Fibroblast of skin of right biceps (primary cell): ENCODE measurements around the gene EI24.

Experiments used
- DNase-seq: peaks from one replicate; pipeline ENCODE4 v3.0.0-alpha.2; 2013

The EI24 gene

DNA sequence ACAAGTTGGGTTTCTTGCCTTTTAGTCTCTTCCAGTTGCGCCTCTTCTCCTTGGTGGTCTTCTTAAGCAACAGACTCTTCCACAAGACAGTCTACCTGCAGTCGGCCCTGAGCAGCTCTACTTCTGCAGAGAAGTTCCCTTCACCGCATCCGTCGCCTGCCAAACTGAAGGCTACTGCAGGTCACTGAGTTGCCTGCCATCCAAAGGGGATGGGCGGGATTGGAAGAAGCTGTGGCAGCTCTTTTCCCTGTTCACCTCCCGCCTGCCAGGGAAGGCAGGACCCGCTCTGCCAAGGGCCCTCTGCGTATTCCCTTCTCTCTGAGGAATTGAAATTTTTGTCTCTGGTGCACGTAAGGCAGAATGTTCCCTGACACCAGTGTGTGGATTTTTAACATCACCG is 14.2 kb downstream of the EI24 start:
- DNase-seq, result no peak

DNA sequence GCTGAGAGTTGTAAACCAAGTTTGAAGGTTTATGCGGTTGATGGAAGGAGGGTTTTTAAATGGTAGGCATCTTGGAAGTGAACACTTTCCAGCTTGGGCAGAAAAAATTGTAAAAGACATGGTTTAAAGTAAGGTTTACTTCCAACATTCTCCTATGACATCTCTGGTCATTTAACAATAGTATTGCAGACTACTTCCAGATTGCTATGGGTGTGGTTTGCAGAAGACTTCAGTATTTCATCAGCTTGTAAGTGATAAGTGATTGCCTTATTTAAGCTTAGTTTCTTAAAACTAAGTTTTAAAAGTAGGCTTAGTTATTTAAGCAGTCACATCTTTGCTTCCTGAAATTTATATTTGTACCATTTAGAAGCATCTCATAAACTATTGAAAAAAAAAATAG is 16.2 kb downstream of the EI24 start:
- DNase-seq, result no peak

DNA sequence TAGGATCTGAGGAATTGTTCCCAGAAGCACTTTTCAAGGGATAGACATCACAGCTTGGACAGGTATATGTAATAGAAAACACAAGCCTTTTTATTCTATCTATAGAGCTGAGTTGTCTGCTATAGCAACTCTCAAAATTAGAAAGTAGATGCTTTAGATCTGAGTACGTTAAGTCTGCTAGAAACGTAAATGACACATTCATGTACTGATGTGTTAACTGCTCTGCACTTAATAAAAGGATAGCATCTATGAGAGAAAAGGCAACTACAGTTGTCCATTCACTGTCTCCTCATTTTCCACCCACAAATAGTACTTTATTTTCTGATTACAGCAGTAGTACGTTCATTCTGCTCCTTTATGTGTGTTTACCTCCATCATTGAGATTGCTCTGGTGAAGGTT is 17.3 kb downstream of the EI24 start:
- DNase-seq, result no peak

DNA sequence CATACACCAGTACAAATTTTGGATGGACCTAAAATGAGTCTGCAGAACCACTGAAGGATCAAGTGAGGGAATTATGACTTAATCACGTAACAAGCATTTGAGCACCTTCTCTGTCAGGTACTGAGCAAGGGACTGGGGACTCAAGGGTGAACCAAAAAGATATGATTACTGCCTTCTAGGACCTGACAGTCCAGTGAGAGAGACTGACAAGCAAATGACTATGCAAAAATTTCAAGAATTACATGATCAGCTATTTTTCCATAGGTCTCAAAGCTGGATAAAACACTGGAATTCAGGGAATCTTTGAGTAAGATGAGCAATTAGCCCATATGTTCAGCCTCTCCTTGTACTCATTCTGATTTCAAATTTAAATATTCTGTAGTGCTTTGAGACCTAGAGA is 18.2 kb downstream of the EI24 start:
- peak; percentile 21 for DNase-seq

DNA sequence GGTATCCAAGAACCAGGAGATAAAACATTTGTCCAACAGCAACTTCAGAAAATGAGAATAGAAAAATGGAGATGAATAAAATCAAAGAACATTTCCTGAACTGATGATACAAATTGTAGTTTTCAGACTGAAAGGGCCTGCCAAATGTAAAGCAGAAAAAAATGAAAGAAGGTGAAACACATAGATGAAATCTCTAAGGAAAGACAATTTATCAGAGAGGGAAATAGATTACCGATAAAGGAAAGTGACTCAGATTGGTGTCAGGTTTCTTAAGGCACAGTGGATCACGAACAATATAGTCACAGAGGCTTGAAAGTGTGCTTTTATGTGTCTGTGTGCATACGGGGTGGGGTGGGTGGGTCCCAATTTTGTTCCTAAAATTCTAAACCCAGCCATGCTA is 19.2 kb downstream of the EI24 start:
- DNase-seq, result peak; percentile 5

DNA sequence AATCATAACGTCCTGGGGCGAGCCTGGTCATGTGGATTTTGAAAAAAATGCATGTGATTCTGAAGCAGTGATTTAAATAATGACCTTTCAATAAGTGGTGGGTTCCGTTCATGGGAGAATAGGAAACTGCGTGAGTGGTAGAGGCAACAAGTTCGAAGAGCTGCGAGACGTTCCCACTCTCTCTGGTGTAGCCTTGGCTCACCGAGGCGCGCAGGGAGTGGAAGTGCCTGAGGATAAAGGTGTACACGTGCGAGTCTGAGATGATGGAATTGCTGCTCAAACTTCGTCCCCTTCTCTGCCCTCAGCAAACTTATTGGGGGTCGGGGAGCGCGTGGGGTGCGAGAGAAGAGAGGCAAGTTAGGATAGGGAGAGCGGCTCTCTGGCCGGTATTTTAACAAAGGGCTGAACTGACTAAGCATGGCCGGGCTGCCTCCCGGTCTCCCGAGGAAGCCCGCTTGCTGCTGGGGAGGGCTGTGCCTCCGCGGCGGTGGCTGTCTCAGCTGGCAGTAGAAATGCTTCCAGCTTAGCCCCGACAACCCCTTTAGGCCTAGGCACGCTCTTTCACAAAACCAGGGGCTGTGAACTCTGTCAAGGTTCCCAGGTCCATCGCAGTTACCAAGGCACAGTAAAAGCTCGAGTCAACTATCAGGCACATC is 22.5 kb downstream of the EI24 start:
- no peak for DNase-seq

DNA sequence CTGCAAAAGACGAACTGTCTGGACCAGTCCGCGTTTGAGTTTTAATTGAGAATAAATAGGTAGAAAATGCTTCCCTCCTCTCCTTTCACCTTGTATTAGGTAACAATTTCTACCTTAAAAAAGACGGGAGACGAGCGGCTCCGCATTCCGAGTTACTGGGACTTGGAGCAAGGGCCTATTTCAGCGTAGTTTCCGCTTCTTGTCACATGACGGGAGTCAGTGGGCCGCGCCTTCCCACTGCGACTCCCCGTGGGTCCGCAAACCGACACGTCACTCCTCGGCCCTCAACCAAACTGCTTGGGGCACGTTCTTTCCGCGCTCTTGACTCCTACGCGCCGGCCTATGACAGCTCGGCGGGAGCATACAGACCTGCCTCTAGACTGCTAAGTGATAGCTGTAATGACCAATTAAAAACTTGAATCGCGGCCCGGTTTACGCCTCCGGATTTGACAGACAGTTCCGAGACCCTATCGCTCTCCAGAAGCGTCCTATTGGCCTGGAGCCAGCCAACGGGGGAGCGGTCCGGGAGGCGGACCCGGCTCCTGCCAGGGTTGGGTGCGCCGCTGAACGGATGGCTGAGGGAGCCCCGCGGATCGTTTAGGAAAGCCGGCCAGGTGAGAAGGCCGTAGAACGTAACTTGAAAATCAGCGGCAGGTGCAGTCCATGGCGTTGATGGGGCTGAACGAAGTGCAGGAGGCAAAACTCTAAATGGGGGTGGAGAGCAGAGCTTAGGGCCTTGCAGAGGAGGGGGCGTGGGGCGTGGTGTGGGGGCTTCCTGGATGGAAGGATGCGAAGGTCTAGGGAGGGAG is 23.2 kb downstream of the EI24 start, which contains the start of gene STT3A:
Gene STT3A, plus strand, starts transcription at position 548 of the 809 bp plus-strand sequence. CDS start 3,064 bp downstream, outside the sequence.
- DNase-seq, result peak; percentile 100

DNA sequence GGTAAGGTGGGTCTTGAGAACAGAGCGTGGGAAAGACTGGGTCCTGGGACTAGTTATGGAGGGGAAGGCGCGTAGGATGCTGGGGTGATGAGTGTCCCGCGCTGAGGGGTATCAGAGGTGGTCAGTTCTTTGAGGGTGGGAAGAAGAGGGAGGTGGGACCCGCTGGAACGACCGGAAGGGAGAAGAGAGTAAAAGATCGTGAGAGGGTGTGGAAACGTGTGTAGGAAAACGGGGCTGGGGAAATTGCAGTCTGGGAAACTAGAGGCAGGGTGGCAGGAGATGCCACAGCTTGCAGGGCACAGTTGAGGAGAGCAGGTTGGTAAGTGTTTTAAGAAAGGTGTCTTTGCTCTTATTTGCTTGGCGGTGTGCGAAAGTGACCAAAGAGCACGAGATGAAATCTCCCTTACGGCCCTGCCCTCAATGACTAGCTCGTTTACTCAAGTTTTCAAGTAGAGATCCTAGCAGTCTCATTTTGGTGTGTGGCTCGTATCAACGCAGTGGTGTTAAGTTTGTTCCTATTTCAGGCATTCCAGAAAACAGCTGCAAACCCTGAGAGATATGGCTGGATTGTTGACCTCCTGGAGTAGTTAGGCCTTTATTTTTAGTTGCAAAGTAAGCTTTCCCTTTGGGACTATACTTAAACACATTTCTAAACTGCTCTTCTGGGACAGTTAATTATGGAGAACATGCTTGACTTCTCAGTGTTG is 24.0 kb downstream of the EI24 start:
- DNase-seq, result peak; percentile 53

DNA sequence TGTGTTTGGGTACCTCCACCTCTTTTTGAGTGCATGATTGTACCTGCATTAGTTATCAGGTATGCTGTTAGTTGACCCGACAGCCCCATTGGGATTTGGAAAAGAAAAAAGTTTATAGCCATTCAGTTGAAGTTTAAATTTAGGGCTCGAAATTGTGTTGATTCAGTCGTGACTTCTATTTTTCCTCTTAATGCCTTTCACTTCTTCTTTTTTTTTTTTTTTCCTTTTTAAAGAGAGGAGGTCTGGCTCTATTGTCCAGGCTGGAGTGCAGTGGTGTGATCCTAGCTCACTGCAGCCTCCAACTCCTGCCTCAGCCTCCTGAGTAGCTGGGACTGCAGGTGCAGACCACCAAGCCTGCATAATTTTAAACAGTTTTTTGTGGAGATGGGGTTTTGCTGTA is 25.7 kb downstream of the EI24 start:
- DNase-seq, result no peak

DNA sequence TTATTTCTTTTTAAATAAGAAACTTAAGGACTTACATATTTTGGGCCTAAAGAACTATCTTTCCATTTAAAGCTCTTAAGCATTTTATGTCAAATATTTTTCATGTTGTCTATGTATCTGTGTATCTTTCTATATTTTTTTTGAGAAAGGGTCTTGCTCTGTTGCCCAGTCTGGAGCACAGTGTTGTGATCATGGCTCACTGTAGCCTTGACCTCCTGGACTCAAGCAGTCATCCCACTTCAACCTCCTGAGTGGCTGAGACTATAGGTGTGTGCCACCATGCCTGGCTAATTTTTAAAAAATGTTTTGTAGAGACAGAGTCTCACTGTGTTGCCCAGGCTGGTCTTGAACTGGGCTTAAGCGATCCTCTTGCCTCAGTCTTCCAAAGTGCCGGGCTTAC is 31.4 kb downstream of the EI24 start:
- no peak for DNase-seq

DNA sequence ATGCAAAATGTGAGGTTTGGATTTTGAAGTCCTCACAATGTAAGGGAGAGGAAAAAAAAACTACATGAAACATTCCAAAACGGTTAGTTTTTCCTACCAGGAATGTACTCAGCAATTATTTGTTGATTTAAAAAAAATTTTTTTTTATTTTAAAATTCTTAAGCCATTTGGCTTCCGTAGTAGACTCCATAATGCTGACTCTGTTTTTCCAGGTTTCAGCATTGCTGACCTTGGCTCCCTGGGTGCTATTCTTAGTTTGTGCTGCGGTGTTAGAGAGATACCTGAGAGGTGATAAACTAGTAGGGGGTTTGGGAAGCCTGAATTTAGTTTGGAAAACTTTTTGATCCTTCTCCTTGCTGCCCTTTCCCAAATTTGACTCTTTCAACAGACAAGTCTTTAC is 33.9 kb downstream of the EI24 start:
- DNase-seq, result peak; percentile 12

DNA sequence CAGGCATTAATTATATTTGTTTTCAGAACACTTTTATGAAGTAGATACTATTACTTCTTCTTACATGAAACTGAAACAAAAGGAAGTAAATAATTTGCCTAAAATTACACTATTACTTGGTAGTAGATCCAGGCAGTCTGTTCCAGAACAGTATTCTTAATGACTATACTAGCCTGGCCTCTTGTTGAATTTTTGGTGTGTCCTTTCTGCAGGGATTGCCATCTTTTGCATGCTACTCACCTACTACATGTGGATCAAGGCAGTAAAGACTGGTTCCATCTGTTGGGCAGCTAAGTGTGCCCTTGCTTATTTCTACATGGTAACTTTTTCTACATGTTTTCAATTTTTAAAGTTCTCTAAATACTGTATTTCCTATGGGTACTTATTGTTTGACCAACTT is 36.1 kb downstream of the EI24 start:
- no peak for DNase-seq

DNA sequence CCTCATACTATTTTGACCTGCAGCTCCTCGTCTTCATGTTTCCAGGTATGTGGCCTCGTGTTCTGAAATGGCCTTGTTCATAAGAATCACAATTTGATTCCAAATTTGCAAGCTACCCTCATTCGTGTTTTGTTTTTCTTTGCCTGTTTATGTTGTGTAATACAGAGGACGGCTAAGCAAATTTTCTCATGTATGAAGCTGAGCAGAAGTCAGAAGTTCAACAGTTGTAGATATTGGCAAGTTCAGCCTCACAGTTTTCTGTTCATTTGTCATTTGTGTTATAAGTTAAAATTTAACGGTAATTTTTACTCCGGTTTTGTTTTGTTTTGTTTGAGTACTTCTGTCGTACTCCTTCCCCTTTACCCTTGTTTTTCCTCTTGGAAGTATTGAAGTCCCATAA is 40.3 kb downstream of the EI24 start:
- no peak for DNase-seq

DNA sequence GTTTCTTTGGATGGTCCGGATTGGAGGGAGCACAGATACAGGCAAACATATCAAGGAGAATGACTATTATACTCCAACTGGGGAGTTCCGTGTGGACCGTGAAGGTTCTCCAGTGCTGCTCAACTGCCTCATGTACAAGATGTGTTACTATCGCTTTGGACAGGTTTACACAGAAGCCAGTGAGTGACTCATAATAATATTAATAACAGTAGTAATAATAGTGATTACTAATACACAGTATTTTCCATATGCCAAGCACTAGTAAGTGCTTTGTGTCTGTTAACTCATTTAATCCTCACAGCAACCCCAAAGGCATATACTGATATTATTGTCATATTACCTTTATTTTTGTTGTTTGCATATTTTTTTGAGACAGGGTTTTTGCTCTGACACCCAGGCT is 49.1 kb downstream of the EI24 start:
- no peak for DNase-seq

DNA sequence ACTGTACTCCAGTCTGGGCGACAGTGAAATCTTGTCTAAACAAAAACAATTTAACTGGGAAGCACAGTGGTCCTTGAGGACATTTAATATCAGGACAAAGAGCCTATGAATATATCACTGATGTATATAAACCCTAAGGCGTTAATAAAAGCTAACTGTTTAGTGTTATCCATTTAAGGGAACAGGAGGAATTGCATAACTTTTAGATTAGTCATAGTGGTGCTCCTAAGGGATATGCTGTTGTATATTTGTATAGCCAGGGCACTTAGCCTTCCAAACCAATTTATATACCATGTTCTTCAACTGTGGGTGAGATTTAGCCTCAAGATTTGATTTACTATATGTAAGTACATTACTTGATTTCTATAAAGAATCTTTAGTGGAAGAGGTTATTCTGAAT is 52.7 kb downstream of the EI24 start:
- DNase-seq, result peak; percentile 63

DNA sequence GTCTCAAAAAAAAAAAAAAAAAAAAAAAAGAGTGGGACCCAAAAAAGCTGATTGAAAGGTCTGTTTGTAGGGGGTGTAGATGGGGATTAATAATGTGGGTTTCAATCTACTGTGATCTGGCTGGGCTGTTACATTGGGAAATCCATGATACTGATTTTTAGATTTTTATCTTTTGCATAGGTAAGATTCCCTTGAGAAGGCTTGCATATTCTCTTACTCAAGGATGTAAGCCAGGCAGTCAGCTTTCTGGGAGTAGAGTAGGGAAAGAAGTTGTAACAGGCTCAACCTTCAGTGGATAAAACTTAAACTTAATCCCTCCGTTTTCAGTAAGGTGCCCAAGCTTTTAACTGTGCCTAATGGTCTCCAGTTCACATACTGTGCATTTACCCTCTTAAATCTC is 53.8 kb downstream of the EI24 start:
- DNase-seq, result no peak

DNA sequence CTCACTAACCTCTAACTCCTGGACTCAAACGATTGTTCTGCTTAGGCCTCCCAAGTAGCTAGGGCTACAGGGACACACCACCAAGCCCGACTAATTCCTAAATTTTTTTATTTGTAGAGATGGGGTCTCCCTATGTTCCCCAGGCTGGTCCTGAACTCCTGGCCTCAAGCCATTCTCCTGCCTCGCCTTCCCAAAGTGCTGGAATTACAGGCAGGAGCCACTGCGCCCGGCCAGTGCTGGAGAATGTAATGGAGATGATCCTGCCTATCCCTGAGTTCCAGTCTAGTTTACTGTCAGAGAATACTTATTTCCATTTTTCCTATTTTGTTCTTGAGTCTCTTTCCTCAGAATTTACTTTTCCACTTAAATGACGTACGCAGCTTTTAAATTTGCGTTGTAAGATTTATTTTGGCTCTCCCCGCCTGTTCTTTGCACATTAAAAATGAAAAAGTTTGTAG is 55.5 kb downstream of the EI24 start, which contains the start of gene CHEK1:
Gene CHEK1, plus strand, starts transcription at position 408 of the 458 bp plus-strand sequence. CDS start 1,606 bp downstream, outside the sequence.
- DNase-seq, result no peak

DNA sequence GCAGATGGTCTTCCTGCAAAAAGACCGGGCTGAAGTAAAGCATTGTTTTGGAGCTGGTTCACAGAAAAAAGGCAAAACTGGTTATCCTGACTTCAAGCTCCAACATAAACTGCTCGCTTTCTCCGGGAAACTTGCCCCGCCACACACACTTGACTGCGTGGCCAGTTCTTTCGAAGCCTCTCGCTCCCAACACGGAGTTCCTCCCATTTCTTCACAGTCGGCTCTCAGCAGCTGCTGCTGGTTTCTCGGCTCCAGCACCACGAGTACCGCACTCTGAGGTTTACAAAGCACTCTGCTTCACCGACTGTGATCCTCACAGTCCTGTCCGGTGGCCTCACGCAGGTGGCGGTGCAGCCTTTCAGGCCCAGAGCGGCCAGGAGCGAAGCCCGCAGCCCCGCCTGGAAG is 56.0 kb downstream of the EI24 start:
- DNase-seq, result no peak

DNA sequence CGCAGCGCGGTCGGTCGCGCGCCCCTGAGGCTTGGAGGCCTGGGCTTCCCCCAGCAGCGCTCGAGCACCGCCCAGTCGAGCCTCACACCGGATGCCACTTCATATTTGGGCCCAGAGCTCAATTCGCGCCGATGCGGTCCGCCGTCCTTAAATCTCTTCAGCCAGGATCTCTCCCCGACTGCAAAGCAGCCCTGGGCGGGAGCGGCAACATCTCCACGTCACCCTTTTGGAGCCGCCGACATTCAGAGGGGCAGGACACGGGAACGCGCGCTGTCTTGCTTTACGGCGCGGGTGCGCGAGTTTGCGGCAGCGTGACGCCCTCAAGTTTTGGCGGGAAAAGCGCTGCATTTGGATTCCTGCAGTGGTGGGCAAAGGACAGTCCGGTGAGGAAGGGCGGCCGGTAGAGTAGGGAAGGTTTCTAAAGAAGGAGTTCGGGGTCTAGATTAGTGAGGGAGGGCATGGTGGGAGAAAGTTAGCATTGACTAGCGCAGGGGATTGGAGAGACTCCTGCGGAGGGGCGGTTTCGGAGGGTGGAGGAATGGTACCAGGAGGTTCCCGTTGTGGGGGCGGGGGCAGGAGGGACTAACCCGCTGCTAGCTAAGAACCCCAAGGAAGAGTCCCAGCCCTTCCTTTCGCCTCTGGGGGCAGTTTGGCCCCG is 56.5 kb downstream of the EI24 start:
- DNase-seq, result peak; percentile 95

DNA sequence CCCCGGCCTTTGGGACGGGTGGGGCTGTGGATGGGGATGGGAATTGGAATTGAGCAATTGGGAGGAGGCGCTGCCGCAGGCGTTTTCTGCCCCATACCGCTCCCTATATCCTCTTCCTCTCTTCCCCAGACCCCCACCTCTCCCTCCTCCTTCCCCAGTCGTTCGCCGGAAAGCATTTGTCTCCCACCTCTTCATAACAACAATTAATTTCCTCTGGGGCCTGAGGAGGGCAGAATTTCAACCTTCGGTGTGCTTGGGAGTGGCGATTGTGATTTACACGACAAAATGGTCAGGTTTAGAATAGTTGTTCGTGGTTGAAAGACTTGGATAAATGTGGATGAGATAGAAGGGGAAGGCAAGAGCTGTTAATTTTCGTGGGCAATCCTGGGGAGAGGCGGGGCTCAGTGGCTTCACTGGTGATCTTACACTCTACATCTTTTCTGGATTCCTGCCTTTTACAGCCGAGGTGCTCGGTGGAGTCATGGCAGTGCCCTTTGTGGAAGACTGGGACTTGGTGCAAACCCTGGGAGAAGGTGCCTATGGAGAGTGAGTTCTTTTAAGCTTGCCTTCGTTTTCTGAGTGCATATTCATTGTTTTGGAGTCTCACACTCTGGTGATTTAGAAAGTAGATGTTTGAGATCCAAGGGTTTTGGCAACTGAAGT is 57.1 kb downstream of the EI24 start:
- peak; percentile 97 for DNase-seq

DNA sequence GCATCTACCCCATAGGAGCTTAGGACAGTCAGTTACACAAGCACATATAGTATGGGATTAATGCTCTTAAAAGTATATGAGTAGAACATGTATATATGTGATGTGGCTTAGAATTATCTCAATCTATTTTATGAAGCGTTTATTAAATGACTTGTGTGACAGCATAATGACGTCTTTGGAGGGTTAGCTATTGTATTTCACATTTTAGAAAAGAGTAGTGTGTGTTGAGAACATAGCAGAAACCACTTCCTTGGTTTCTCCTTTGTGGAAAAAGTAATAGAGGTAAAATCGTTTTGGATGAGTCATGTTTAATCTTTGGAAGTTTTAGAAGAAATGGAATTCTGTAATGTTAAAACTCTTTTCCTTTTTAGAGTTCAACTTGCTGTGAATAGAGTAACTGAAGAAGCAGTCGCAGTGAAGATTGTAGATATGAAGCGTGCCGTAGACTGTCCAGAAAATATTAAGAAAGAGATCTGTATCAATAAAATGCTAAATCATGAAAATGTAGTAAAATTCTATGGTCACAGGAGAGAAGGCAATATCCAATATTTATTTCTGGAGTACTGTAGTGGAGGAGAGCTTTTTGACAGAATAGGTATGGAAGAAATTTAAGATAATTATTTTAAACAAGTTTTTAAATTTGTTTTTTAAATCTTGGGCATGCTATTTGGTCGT is 58.1 kb downstream of the EI24 start:
- peak; percentile 17 for DNase-seq
